RPMI7951 (cell line): ENCODE results near the gene PKNOX2. TPM values are rescaled to one million over a fixed set of nuclear protein-coding genes. Genes with fewer than 3 reads are reported as not detected.

Experiments used
- DNase-seq: peaks from one replicate; pipeline ENCODE4 v3.0.0-alpha.2; 2012; ENCODE audit warnings: low read depth
- total RNA-seq: library from RNA; depleted of rRNA; stranded (reverse); fragments of >200 nt; shearing (Covaris generic); gene quantifications from 2 replicates; pipeline ENCODE4 v1.2.3, GENCODE V29; 2014

Gene PKNOX2
- total RNA-seq, 1 experiment from 2014 or later = 2.8 TPM

GRCh38 chr11:125337836-125338834 is 173.6 kb downstream of the PKNOX2 start:
- DNase-seq = no peak

- DNase-seq = no peak
Observed at GRCh38 chr11:125338886-125339811, 174.6 kb downstream of the PKNOX2 start.

- no peak for DNase-seq
Observed at GRCh38 chr11:125341676-125342075, 177.1 kb downstream of the PKNOX2 start.

GRCh38 chr11:125342281-125342930 is 177.9 kb downstream of the PKNOX2 start:
- no peak for DNase-seq

DNA sequence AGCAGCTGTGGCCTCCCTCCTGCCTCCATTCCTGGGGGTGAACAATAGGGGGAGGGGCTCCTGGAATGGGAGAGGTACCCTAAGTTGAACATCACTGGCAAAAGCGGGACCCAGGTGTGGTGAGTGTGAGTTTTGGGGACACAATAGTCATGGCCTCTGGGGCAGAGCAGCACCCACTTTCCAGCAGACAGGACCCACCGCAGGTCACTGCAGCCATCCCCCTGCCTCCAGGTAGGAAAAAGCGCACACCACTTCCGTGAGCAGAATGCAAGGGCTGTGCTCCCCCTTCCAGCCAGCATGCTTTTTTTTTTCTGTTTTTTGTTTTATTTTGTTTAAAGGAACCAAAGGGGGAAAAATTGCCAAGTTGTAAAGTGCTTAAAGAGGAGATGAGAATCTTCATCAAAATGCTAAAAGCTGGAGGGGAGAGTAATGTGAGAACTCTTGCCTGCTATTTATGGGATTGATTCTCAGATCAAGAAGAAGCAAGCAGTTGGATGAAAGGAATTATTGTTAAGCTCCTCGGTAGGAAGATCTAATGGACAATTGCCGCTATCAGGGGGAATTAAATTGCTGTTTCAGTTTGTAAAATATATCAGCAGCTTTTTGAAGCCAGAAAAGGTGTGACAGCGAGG is 178.7 kb downstream of the PKNOX2 start:
- DNase-seq = no peak

- peak; percentile 69 for DNase-seq
Observed at GRCh38 chr11:125343718-125344131, 179.2 kb downstream of the PKNOX2 start.

GRCh38 chr11:125344846-125345420 is 180.4 kb downstream of the PKNOX2 start:
- DNase-seq = no peak

DNA sequence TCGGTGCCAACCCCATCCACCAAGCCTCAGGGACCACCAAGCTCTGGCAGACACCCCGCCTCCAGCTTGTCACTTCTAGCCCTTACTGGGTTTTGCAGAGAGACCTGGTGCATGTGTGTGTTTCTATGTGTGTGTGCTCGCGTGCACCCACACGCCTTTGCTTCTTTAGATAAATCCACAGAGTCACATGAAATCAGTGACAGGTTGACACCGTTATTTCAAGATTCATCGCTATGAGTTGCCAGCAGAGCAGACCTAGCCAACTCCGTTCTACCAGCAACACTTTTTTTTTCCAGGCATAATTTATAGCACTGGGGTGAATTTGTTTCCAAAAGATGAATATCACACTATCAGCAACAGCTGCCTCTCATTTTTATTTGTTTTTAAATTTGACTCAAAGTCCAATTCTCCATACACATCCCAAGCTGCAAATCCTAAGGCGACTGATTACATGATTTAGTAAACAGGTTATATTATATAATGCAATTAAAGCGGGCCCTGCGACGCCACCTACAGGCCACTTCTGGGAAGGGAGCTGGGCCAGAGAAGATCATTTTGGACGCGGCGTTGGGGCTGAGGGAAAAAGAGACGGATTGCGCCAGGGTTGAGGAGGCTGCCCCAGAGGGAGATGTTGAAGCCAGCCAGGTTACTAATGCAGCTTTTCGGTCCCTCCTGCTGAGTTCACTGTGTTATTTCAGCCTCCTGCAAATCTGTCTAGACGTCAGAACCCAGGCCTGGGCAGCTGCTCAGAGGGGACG is 181.0 kb downstream of the PKNOX2 start:
- DNase-seq = peak; percentile 57

- no peak for DNase-seq
Observed at GRCh38 chr11:125346179-125346530, 181.6 kb downstream of the PKNOX2 start.

GRCh38 chr11:125346565-125347260 is 182.2 kb downstream of the PKNOX2 start:
- no peak for DNase-seq

DNA sequence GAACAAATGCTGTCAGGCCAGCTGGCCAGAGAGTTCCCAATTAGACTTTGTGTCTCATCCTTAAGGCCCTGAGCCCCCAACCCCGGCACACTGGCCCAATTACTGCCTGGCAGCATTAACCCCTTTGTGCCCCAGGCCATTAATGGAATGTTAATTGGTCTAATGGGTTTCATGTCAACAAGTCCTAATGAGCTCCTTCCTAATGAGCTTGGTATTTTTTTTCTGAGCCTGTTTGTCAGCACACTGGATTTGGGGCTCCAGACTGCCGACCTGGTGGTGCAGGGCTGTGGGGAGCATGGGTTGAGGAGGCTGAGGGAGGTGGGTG is 182.7 kb downstream of the PKNOX2 start:
- DNase-seq = no peak

GRCh38 chr11:125348141-125348651 is 183.6 kb downstream of the PKNOX2 start:
- DNase-seq = peak; percentile 9

GRCh38 chr11:125348674-125349309 is 184.2 kb downstream of the PKNOX2 start:
- DNase-seq = peak; percentile 40

GRCh38 chr11:125350206-125351032 is 185.9 kb downstream of the PKNOX2 start:
- DNase-seq = no peak

DNA sequence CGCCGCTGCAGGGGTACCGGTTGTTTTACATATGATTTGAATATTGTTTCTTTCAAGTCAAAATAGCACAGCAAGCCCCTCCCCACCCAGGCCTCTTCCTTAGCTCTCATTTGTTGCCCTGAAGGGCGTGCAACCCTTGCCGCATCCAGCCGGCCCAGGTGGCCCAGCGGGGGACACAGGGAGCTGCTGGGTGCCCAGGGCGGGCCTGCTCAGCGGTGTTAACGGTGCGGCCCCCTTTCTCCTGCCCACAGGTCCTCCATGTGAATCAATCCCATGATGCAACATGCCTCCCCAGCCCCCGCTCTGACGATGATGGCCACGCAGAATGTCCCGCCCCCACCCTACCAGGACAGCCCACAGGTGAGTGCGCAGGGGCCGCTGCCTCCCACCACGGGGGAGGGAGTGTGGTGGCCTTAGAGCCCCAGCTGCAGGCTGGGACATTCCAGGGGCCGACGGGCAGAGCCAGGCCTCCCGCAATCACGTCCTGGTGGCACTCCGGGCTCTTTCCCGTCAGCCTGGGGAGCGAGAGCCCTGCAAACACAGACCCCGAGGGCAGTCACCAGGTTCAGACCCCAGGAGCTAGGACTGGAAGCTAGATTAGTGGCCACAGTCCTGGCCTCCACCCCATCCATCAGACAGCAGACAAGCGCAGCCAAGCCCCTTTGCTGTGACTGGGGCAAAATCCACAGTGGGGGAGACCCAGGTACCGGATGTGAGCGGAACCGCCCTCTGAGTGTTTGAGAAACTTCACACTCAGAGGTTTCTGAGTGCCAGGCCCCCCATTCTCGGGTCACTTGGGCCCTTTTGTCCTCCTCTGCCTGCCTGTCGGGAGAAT is 186.7 kb downstream of the PKNOX2 start:
- no peak for DNase-seq

GRCh38 chr11:125351868-125352250 is 187.3 kb downstream of the PKNOX2 start:
- no peak for DNase-seq

DNA sequence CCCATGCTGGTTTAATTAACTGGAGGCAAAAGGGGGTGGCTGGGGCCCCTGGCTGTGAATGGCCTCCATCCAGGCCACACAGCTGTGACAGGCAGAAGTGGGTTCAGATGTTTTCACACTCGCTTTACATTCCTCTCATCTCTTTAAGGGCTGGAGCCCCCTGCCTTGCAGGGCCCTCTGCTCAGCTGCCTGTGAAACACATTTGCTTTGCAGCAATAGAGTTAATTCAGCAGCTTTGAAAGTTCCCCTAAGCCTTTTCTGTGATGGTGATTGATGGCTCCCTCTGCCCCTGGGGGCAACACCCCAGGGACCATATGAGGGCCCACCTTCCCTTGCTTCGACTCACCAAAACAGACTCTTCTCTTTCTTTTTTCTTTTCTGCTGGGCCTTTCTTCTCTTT is 192.2 kb downstream of the PKNOX2 start:
- no peak for DNase-seq
